ENCODE data around the gene TIMM23.
"Not testable (repeated sequence)": the region's sequence is repeated elsewhere in the genome, so short reads cannot be mapped to it uniquely, and the experiment has no call there.

Gene TIMM23, protein sequence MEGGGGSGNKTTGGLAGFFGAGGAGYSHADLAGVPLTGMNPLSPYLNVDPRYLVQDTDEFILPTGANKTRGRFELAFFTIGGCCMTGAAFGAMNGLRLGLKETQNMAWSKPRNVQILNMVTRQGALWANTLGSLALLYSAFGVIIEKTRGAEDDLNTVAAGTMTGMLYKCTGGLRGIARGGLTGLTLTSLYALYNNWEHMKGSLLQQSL

DNA sequence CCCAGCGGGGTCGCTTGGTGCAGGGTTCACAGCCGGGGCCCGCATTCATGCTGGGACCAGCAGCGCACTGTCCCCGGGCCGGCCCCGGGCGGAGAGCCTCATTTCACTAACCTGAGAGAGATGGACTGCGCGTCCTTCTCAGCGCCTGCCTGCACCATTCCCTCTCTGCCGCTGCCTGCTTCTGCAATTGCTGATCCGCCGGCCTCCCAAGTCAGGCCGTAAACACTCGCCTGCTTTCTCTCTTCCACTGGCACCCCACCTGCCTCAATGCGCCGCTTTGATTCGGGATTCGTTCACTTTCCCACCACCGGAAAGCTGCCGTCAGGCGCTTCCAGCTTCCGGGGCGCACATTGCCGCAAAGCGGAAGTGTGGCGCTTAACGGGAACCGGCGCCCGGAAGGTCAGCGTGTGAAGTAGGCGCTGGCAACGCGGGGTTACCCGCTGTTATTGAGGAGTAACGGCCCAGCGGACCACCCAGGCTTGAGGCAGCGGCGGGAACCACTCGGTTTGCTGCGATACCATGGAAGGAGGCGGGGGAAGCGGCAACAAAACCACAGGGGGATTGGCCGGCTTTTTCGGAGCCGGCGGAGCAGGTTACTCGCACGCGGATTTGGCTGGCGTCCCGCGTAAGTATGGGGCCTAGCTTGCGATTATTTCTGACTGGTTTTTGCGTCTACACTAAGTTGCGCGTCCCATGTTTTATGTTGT is at the start of gene TIMM23:
TSS of gene TIMM23 (plus strand) at position 384 of the 707 bp plus-strand sequence. CDS start at position 520, 136 bp downstream.
- H3K4me3 ChIP-seq (ENCODE audit: low read depth, low read length): peak within 1 kb of the TSS; percentile 93
- not testable (repeated sequence) for H3K4me1 ChIP-seq (ENCODE audit: control insufficient read depth, insufficient read depth, low read length)
- H3K27ac ChIP-seq (ENCODE audit: low read depth, low read length): peak within 1 kb of the TSS; percentile 77

DNA sequence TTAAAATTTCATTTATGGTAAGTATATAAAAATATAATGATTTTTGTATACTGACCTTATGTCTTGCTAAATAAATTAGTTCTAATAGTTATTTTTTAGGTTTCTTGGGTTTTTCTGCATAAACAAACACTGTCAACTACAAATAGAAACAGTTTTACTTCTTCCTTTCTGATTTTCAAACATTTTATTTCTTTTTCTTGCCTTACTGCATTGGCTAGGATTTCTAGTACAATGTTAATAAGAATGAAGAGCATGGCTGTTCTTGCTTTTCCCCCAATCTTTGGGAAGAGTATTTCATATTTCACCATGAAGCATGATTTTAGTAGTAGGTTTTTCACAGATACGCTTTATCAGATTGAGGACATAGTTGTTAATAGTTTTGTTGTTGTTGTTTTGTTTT is 45.5 kb upstream of the TIMM23 start:
- not testable (repeated sequence) for H3K9ac ChIP-seq (ENCODE audit: low read length); H3K27me3 ChIP-seq (ENCODE audit: control insufficient read depth, insufficient read depth, low read length); H3K36me3 ChIP-seq (ENCODE audit: control insufficient read depth, insufficient read depth, low read length); H3K9me3 ChIP-seq (ENCODE audit: control insufficient read depth, insufficient read depth, low read depth, low read length); H3K4me3 ChIP-seq (ENCODE audit: low read depth, low read length); H3K4me1 ChIP-seq (ENCODE audit: control insufficient read depth, insufficient read depth, low read length); H3K27ac ChIP-seq (ENCODE audit: low read depth, low read length)

More for the DNA sequence above, at the start of gene TIMM23:
- not testable (repeated sequence) for H3K9me3 ChIP-seq (ENCODE audit: control insufficient read depth, insufficient read depth, low read depth, low read length); H3K27me3 ChIP-seq (ENCODE audit: control insufficient read depth, insufficient read depth, low read length); H3K36me3 ChIP-seq (ENCODE audit: control insufficient read depth, insufficient read depth, low read length)
- peak within 1 kb of the TSS; percentile 85 for H3K9ac ChIP-seq (ENCODE audit: low read length)

GRCh38 chr10:45931305-45931704 is 41.0 kb upstream of the TIMM23 start:
- H3K36me3 ChIP-seq (ENCODE audit: control insufficient read depth, insufficient read depth, low read length); H3K4me3 ChIP-seq (ENCODE audit: low read depth, low read length); H3K9me3 ChIP-seq (ENCODE audit: control insufficient read depth, insufficient read depth, low read depth, low read length); H3K4me1 ChIP-seq (ENCODE audit: control insufficient read depth, insufficient read depth, low read length); H3K9ac ChIP-seq (ENCODE audit: low read length); H3K27ac ChIP-seq (ENCODE audit: low read depth, low read length); H3K27me3 ChIP-seq (ENCODE audit: control insufficient read depth, insufficient read depth, low read length): not testable (repeated sequence)

GRCh38 chr10:45934788-45935187 is 37.5 kb upstream of the TIMM23 start:
- H3K4me1 ChIP-seq (ENCODE audit: control insufficient read depth, insufficient read depth, low read length); H3K27ac ChIP-seq (ENCODE audit: low read depth, low read length); H3K27me3 ChIP-seq (ENCODE audit: control insufficient read depth, insufficient read depth, low read length); H3K9ac ChIP-seq (ENCODE audit: low read length); H3K9me3 ChIP-seq (ENCODE audit: control insufficient read depth, insufficient read depth, low read depth, low read length); H3K4me3 ChIP-seq (ENCODE audit: low read depth, low read length); H3K36me3 ChIP-seq (ENCODE audit: control insufficient read depth, insufficient read depth, low read length): not testable (repeated sequence)

DNA sequence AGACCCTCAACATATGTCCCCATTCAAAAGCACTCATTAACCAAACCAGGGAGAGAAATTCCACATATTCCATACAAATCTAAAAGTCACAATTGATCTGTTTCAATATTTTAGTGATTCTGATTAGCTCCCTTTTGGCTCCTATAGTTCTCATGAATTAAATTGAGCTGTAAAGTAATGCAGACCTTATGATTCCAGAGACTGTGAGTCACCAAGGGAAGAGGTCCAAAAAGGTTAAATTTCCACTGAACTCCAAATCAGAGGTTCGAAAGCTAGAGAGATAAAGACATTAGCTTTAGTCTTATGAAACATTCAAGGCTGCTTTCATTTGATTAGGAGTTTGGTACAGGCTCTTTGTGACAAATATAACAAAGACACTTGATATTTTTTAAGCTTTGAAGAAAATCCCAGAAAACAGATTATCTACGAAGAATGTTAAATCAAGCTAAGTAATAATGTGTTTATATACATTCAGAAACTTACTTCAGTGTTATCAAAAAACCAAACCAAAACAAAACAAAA is 33.1 kb upstream of the TIMM23 start:
- not testable (repeated sequence) for H3K9me3 ChIP-seq (ENCODE audit: control insufficient read depth, insufficient read depth, low read depth, low read length); H3K27ac ChIP-seq (ENCODE audit: low read depth, low read length); H3K9ac ChIP-seq (ENCODE audit: low read length); H3K4me3 ChIP-seq (ENCODE audit: low read depth, low read length); H3K36me3 ChIP-seq (ENCODE audit: control insufficient read depth, insufficient read depth, low read length); H3K27me3 ChIP-seq (ENCODE audit: control insufficient read depth, insufficient read depth, low read length); H3K4me1 ChIP-seq (ENCODE audit: control insufficient read depth, insufficient read depth, low read length)

DNA sequence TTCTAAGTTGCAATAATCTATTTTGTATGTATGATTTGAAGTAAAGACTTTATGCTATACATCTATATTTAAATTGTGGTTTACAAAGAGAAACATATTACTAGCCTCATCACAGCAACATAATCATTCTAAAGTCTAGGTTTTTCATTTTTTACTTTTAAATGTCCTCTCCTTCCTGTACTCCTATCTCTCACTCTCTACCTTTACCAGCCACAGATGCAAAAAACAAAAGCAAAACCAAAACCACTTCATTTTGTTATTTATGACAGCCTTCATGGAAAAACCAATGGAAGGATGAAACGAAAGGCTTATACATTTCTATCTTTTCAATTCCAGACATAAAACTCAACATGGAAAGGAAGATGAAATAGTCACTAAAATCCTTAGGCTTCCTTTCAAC is 31.1 kb upstream of the TIMM23 start:
- H3K4me3 ChIP-seq (ENCODE audit: low read depth, low read length); H3K4me1 ChIP-seq (ENCODE audit: control insufficient read depth, insufficient read depth, low read length); H3K27me3 ChIP-seq (ENCODE audit: control insufficient read depth, insufficient read depth, low read length); H3K9ac ChIP-seq (ENCODE audit: low read length); H3K27ac ChIP-seq (ENCODE audit: low read depth, low read length); H3K36me3 ChIP-seq (ENCODE audit: control insufficient read depth, insufficient read depth, low read length); H3K9me3 ChIP-seq (ENCODE audit: control insufficient read depth, insufficient read depth, low read depth, low read length): not testable (repeated sequence)

- H3K9me3 ChIP-seq (ENCODE audit: control insufficient read depth, insufficient read depth, low read depth, low read length); H3K9ac ChIP-seq (ENCODE audit: low read length); H3K27me3 ChIP-seq (ENCODE audit: control insufficient read depth, insufficient read depth, low read length); H3K27ac ChIP-seq (ENCODE audit: low read depth, low read length); H3K4me1 ChIP-seq (ENCODE audit: control insufficient read depth, insufficient read depth, low read length); H3K4me3 ChIP-seq (ENCODE audit: low read depth, low read length): not testable (repeated sequence)
- peaks cover 13% of the 10 kb centered on the region for H3K36me3 ChIP-seq (ENCODE audit: control insufficient read depth, insufficient read depth, low read length)
These were observed 26.8 kb upstream of the TIMM23 start for GRCh38 chr10:45945476-45945875.

GRCh38 chr10:45947363-45947762 is 24.9 kb upstream of the TIMM23 start:
- H3K27me3 ChIP-seq (ENCODE audit: control insufficient read depth, insufficient read depth, low read length); H3K9ac ChIP-seq (ENCODE audit: low read length); H3K27ac ChIP-seq (ENCODE audit: low read depth, low read length); H3K9me3 ChIP-seq (ENCODE audit: control insufficient read depth, insufficient read depth, low read depth, low read length); H3K4me1 ChIP-seq (ENCODE audit: control insufficient read depth, insufficient read depth, low read length); H3K4me3 ChIP-seq (ENCODE audit: low read depth, low read length): not testable (repeated sequence)
- H3K36me3 ChIP-seq (ENCODE audit: control insufficient read depth, insufficient read depth, low read length): peaks cover 15% of the 10 kb centered on the region

DNA sequence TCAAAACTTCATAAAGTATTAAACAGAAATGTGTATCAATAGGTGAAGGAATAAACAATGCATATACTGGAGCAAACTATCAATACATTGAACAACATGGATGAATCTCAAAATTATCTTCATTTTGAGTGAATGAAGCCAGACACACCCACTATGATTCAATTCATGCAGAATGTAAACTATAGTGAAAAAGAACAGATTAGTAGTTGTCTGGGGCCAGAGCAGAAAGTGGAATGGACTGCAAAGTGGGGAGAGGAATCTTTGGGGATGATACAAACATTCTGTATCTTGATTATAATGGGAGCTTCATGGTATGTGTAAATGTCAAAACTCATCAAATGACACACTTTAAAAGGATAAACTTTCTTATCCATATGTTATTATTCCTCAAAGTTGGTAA is 23.5 kb upstream of the TIMM23 start:
- not testable (repeated sequence) for H3K4me3 ChIP-seq (ENCODE audit: low read depth, low read length); H3K9me3 ChIP-seq (ENCODE audit: control insufficient read depth, insufficient read depth, low read depth, low read length); H3K9ac ChIP-seq (ENCODE audit: low read length); H3K27ac ChIP-seq (ENCODE audit: low read depth, low read length); H3K27me3 ChIP-seq (ENCODE audit: control insufficient read depth, insufficient read depth, low read length); H3K4me1 ChIP-seq (ENCODE audit: control insufficient read depth, insufficient read depth, low read length)
- peaks cover 15% of the 10 kb centered on the region for H3K36me3 ChIP-seq (ENCODE audit: control insufficient read depth, insufficient read depth, low read length)

DNA sequence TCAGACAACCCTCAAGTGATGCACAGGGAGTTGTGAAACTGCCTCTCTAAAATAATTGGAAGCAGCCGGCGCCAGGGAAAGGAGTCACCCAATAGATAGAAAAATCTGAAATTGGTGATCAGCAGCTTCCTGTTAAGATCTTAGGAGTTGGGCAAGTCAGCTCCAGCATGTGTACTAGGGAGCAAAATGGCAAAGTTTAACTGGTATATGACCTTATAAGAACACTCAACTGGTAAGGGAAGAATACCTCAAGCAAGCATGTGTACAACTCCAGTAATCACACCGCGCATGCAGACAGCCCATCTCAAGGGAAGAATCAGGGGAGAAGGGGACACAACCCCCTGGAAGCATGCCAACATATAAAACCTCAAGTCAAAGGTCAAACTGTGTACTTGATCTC is 17.9 kb upstream of the TIMM23 start:
- H3K4me1 ChIP-seq (ENCODE audit: control insufficient read depth, insufficient read depth, low read length); H3K36me3 ChIP-seq (ENCODE audit: control insufficient read depth, insufficient read depth, low read length): not testable (repeated sequence)

DNA sequence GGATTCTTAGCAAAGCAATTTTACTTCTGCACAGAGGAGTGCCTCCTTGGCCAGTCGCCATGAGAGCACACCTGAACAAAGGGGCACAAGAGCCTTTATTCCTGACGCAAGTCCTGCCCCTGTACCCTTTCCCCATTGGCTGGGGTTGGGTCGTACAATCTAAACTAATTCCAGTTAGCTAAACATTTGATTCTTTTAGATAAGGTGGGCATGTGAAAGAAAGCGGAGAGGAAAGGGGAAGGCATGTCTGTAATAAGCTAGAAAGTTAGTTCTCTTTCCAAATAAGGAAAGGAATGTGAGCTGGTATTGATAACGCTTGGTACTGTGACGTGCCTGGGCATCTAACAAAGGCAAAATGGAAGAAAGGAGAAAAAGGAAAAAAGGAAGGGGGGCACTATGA is 15.7 kb upstream of the TIMM23 start:
- not testable (repeated sequence) for H3K4me3 ChIP-seq (ENCODE audit: low read depth, low read length); H3K4me1 ChIP-seq (ENCODE audit: control insufficient read depth, insufficient read depth, low read length); H3K9me3 ChIP-seq (ENCODE audit: control insufficient read depth, insufficient read depth, low read depth, low read length); H3K27me3 ChIP-seq (ENCODE audit: control insufficient read depth, insufficient read depth, low read length); H3K36me3 ChIP-seq (ENCODE audit: control insufficient read depth, insufficient read depth, low read length); H3K9ac ChIP-seq (ENCODE audit: low read length)
- H3K27ac ChIP-seq (ENCODE audit: low read depth, low read length): peak overlapping the region; percentile 81

More for the DNA sequence above, 17.9 kb upstream of the TIMM23 start:
- H3K27ac ChIP-seq (ENCODE audit: low read depth, low read length); H3K9me3 ChIP-seq (ENCODE audit: control insufficient read depth, insufficient read depth, low read depth, low read length); H3K27me3 ChIP-seq (ENCODE audit: control insufficient read depth, insufficient read depth, low read length); H3K4me3 ChIP-seq (ENCODE audit: low read depth, low read length); H3K9ac ChIP-seq (ENCODE audit: low read length): not testable (repeated sequence)

Measured in HUES6 (cell line).